ENCODE measurements around the gene CEL.

DNA sequence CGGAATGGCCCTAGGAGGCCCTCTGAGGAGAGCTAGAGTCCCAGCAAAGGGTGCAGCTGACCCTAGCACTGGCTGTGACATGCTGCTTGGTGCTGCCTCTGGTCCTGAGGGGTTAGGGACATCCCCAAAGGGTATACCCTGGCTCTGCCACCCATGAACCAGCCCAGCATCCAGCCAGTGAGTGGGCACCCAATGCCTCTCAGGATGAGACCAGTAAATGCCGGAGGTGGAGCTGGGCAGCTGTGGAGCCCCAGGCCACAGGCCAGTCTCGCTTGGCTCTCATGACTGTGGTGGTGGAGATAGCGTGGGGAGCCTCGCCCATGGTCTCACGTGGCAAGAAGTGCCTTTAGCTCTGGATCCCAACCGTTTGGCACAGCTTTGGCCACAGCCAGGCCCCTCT, 3.7 kb upstream of the CEL start:
- TF ChIP-seq, protein P1, sequence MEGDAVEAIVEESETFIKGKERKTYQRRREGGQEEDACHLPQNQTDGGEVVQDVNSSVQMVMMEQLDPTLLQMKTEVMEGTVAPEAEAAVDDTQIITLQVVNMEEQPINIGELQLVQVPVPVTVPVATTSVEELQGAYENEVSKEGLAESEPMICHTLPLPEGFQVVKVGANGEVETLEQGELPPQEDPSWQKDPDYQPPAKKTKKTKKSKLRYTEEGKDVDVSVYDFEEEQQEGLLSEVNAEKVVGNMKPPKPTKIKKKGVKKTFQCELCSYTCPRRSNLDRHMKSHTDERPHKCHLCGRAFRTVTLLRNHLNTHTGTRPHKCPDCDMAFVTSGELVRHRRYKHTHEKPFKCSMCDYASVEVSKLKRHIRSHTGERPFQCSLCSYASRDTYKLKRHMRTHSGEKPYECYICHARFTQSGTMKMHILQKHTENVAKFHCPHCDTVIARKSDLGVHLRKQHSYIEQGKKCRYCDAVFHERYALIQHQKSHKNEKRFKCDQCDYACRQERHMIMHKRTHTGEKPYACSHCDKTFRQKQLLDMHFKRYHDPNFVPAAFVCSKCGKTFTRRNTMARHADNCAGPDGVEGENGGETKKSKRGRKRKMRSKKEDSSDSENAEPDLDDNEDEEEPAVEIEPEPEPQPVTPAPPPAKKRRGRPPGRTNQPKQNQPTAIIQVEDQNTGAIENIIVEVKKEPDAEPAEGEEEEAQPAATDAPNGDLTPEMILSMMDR (IDR thresholded peaks at IDR 0.05): no peak
- TF ChIP-seq POLR2A (IDR thresholded peaks at IDR 0.05): no peak

Data from testis (tissue), 2 donors.